Measurements from ENCODE around the gene NRCAM.
A peak's percentile ranks its signal among the peaks of the same experiment; 100 is the strongest.

The NRCAM gene

DNA sequence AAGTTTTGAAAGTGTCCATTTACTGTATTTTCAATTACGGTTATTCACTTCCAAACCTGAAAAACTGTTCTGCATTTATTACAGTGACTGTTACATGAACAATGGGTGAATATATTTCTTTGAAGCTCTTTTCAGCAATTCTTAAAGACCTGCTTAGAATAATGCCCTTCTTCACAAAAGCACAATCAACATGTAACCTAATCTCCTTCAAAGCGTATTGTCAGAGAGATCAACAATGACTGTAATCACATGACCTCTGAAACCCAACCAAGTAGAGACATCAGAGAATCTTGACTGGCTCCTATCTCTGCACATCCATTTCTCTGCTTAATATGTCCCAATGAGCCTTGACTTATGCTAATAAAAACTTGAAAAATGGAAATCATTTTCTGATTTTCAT, 126.7 kb downstream of the NRCAM start:
- Histone ChIP-seq H4K20me1 (ENCODE audit: low read depth, low read length) (no peaks in the 10 kb centered on the region), H3K36me3 (ENCODE audit: low read length) (no peaks in the 10 kb centered on the region), H3K9me2 (replicated peaks; ENCODE audit: insufficient read depth, low read length) (no peaks in the 10 kb centered on the region), H3K4me3 (ENCODE audit: insufficient read depth, low read length, poor library complexity, severe bottlenecking) (no peak overlapping the region), H3F3A (ENCODE audit: insufficient read depth) (no peaks in the 10 kb centered on the region), H2AFZ (ENCODE audit: low read depth, low read length, severe bottlenecking) (no peak overlapping the region), H3K9me3 (ENCODE audit: insufficient read depth, low read length) (no peaks in the 10 kb centered on the region), H3K79me2 (ENCODE audit: insufficient read depth, low read length) (no peaks in the 10 kb centered on the region), H3K27ac (ENCODE audit: low read depth, low read length) (no peak overlapping the region), H3K27me3 (ENCODE audit: low read length) (no peaks in the 10 kb centered on the region), H3K9ac (ENCODE audit: low read length) (no peak overlapping the region), H3K4me2 (ENCODE audit: low read depth, low read length, poor library complexity, severe bottlenecking) (no peak overlapping the region)
- TF ChIP-seq, protein P1, sequence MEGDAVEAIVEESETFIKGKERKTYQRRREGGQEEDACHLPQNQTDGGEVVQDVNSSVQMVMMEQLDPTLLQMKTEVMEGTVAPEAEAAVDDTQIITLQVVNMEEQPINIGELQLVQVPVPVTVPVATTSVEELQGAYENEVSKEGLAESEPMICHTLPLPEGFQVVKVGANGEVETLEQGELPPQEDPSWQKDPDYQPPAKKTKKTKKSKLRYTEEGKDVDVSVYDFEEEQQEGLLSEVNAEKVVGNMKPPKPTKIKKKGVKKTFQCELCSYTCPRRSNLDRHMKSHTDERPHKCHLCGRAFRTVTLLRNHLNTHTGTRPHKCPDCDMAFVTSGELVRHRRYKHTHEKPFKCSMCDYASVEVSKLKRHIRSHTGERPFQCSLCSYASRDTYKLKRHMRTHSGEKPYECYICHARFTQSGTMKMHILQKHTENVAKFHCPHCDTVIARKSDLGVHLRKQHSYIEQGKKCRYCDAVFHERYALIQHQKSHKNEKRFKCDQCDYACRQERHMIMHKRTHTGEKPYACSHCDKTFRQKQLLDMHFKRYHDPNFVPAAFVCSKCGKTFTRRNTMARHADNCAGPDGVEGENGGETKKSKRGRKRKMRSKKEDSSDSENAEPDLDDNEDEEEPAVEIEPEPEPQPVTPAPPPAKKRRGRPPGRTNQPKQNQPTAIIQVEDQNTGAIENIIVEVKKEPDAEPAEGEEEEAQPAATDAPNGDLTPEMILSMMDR (IDR thresholded peaks at IDR 0.05; ENCODE audit: insufficient read depth, low read length, poor library complexity, severe bottlenecking) = no peak
- TF ChIP-seq EZH2phosphoT487 (conservative IDR thresholded peaks at IDR 0.05; ENCODE audit: low read length) = no peak

DNA sequence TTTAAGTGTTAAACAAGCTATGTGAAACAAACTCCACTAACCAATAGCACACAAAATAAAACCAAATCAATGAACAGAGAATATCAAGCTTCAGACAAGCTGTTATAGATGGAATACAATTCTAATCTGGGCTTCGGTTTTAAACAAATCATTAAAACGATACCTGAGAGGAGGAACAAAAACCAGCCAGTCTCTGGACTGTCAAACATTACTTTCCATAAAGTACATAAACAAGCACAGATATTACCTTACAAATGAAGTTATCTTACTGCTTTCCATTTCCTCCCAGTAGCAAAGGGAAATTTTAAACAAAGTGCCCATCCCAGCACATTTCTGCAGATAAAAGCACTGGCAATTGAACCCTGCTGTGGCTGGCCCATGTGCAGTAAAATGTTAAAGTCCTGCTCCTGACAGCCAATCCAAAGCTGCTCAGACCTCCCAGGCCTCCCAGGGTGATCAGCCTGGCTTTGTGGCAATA, 128.0 kb downstream of the NRCAM start:
- no peaks in the 10 kb centered on the region for H3F3A ChIP-seq (ENCODE audit: insufficient read depth)
- no peaks in the 10 kb centered on the region for H3K27me3 ChIP-seq (ENCODE audit: low read length)
- no peaks in the 10 kb centered on the region for H3K9me2 ChIP-seq (replicated peaks; ENCODE audit: insufficient read depth, low read length)
- H3K79me2 ChIP-seq (ENCODE audit: insufficient read depth, low read length) = no peaks in the 10 kb centered on the region
- peak overlapping the region; percentile 20 for H3K4me2 ChIP-seq (ENCODE audit: low read depth, low read length, poor library complexity, severe bottlenecking)
- no peaks in the 10 kb centered on the region for H3K36me3 ChIP-seq (ENCODE audit: low read length)
- H3K27ac ChIP-seq (ENCODE audit: low read depth, low read length) = no peak overlapping the region
- H2AFZ ChIP-seq (ENCODE audit: low read depth, low read length, severe bottlenecking) = no peak overlapping the region
- H4K20me1 ChIP-seq (ENCODE audit: low read depth, low read length) = no peaks in the 10 kb centered on the region
- no peak overlapping the region for H3K9ac ChIP-seq (ENCODE audit: low read length)
- H3K9me3 ChIP-seq (ENCODE audit: insufficient read depth, low read length) = no peaks in the 10 kb centered on the region
- TF ChIP-seq EZH2phosphoT487 (conservative IDR thresholded peaks at IDR 0.05; ENCODE audit: low read length) = no peak
- TF ChIP-seq, protein P1 (IDR thresholded peaks at IDR 0.05; ENCODE audit: insufficient read depth, low read length, poor library complexity, severe bottlenecking) = no peak
- H3K4me3 ChIP-seq (ENCODE audit: insufficient read depth, low read length, poor library complexity, severe bottlenecking) = no peak overlapping the region

DNA sequence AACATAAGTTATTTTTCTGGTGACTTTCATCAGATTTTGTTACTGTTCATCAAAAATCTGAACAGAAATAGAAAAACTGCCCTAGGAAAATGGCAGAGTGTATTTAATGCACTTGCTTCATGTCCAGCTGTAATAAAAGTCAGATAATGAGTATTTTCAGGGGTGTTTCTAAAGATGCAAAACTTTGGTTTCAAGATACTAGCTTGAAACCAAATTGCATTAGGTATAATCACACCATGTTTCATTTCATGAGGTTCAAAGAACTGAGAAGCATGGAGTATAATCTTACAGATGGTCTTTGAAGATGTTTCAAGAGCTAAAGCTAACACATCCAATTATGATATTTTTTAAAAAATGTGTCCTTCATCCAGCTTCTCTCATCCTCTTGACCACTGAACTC, 128.9 kb downstream of the NRCAM start:
- Histone ChIP-seq H3K4me3 (ENCODE audit: insufficient read depth, low read length, poor library complexity, severe bottlenecking) (no peak overlapping the region), H3K9me2 (replicated peaks; ENCODE audit: insufficient read depth, low read length) (no peaks in the 10 kb centered on the region), H4K20me1 (ENCODE audit: low read depth, low read length) (no peaks in the 10 kb centered on the region), H3K4me2 (ENCODE audit: low read depth, low read length, poor library complexity, severe bottlenecking) (no peak overlapping the region), H2AFZ (ENCODE audit: low read depth, low read length, severe bottlenecking) (no peak overlapping the region), H3K27ac (ENCODE audit: low read depth, low read length) (no peak overlapping the region), H3K9me3 (ENCODE audit: insufficient read depth, low read length) (no peaks in the 10 kb centered on the region), H3K36me3 (ENCODE audit: low read length) (no peaks in the 10 kb centered on the region), H3K79me2 (ENCODE audit: insufficient read depth, low read length) (no peaks in the 10 kb centered on the region), H3K9ac (ENCODE audit: low read length) (no peak overlapping the region), H3F3A (ENCODE audit: insufficient read depth) (no peaks in the 10 kb centered on the region), H3K27me3 (ENCODE audit: low read length) (no peaks in the 10 kb centered on the region)
- no peak for TF ChIP-seq EZH2phosphoT487 (conservative IDR thresholded peaks at IDR 0.05; ENCODE audit: low read length)
- TF ChIP-seq, protein P1 (IDR thresholded peaks at IDR 0.05; ENCODE audit: insufficient read depth, low read length, poor library complexity, severe bottlenecking) = no peak

Measured in SU-DHL-6 (cell line).